ENCODE results near the gene MYBPC2. TPM values are rescaled to one million over a fixed set of nuclear protein-coding genes. Genes with fewer than 3 reads are reported as not detected.

MYBPC2 gene
- total RNA-seq, 2 donors from 2014 or later = 0.14 TPM; not detected in 1

DNA sequence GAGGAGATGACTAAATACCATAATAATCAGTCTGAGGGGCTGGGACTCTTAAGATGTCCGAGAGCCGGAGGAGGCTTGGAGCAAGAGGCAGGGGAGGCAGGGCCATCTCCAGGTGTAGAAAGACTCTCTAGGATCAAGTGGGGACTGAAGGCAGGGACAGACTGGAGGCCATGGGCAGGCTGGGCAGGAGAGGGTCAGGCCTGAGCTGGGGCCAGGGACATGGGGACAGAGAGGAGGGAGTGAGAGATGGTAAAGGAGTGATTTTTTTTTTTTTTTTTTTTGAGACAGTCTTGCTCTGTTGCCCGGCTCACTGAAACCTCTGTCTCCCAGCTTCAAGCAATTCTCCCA, 76.1 kb downstream of the MYBPC2 start:
- H3K4me3 ChIP-seq = no peak overlapping the region
- no peaks in the 10 kb centered on the region for H3K36me3 ChIP-seq
- no peaks in the 10 kb centered on the region for H3K9me3 ChIP-seq
- no peak for ATAC-seq (ENCODE audit: insufficient number of reproducible peaks, low FRiP score, low read depth)
- DNase-seq (ENCODE audit: low spot score) = no peak
- no peak overlapping the region for H3K27ac ChIP-seq
- TF ChIP-seq, protein P1, sequence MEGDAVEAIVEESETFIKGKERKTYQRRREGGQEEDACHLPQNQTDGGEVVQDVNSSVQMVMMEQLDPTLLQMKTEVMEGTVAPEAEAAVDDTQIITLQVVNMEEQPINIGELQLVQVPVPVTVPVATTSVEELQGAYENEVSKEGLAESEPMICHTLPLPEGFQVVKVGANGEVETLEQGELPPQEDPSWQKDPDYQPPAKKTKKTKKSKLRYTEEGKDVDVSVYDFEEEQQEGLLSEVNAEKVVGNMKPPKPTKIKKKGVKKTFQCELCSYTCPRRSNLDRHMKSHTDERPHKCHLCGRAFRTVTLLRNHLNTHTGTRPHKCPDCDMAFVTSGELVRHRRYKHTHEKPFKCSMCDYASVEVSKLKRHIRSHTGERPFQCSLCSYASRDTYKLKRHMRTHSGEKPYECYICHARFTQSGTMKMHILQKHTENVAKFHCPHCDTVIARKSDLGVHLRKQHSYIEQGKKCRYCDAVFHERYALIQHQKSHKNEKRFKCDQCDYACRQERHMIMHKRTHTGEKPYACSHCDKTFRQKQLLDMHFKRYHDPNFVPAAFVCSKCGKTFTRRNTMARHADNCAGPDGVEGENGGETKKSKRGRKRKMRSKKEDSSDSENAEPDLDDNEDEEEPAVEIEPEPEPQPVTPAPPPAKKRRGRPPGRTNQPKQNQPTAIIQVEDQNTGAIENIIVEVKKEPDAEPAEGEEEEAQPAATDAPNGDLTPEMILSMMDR (IDR thresholded peaks at IDR 0.05) = no peak
- peaks cover 7 to 10% of the 10 kb centered on the region in 2 donors for H3K4me1 ChIP-seq (ENCODE audit: control insufficient read depth in 1 of 2, low read depth in 2 of 2)
- H3K27me3 ChIP-seq (replicated peaks; ENCODE audit: insufficient read depth) = no peaks in the 10 kb centered on the region

DNA sequence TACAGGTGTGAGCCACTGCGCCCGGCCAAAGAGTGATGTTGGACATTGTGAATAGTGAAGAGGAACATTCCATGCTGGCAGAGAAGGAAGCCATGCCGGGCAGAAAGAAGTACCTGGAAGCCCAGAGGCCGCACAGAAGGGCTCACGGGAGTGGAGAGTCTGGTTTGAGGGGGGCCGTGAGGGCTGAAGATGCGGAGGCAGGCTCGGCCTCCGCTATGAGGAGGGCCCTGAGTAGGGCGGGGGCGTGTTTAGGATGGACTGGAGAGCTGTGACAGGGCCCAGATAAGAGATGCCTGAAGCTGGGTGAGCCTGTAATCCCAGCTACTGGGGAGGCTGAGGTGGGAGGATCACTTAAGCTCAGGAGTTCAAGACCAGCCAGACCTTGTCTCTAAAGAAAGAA, 76.7 kb downstream of the MYBPC2 start:
- Histone ChIP-seq H3K36me3 (no peaks in the 10 kb centered on the region), H3K27ac (no peak overlapping the region), H3K9me3 (no peaks in the 10 kb centered on the region), H3K4me1 (ENCODE audit: control insufficient read depth in 1 of 2, low read depth in 2 of 2) (peaks cover 7 to 10% of the 10 kb centered on the region in 2 donors), H3K4me3 (no peak overlapping the region), H3K27me3 (replicated peaks; ENCODE audit: insufficient read depth) (no peaks in the 10 kb centered on the region)
- DNase-seq (ENCODE audit: low spot score) = no peak
- no peak for ATAC-seq (ENCODE audit: insufficient number of reproducible peaks, low FRiP score, low read depth)
- TF ChIP-seq, protein P1 (IDR thresholded peaks at IDR 0.05) = no peak

DNA sequence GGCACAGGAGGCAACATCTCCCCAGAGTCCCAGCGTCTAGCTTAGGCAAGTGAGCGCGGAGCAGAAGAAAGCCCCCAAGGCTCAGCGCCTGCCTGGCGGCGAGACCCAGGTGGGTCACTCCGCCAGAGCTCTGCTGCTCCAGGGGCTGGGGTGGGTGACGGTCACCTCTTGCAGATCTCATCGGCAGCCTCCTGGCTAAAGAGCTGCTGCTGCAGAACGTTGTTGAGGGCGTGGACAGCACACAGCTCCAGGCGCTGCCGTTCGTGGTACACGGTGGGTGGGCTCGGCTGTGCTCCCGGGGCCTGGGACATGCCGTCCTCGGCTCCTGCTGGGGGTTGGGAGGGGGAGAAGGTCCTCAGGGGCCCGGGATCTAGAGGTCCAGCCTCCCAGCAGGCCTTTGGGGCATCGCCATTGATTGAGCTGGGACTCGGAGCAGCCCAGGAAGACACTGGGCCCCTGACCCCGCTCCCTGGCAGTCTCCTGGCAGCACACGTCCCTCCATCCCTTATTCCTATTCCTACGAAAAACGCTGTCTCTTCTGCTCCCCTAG, 77.5 kb downstream of the MYBPC2 start:
- DNase-seq (ENCODE audit: low spot score) (no peak), ATAC-seq (ENCODE audit: insufficient number of reproducible peaks, low FRiP score, low read depth) (no peak)
- H3K27ac ChIP-seq = no peak overlapping the region

DNA sequence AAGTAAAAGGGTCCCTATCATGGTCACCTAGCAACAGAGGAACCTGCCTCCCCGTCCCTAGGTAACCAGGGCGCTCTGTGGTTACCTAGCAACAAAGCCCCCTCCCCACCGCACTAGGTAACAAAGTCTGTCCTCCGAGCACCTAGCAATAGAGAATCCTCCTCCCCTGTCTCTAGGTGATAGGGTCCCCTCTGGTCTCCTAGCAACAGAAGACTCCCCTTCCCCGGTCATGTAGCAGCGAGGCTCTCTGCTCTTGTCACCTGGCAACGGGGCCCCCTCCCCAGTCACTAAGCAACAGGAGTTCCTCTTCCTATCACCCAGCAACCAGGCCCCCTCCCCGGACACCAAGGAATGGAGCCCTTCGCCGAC, 78.0 kb downstream of the MYBPC2 start:
- Histone ChIP-seq H3K27me3 (replicated peaks; ENCODE audit: insufficient read depth) (no peaks in the 10 kb centered on the region), H3K27ac (peak overlapping the region; percentile 41 to 53), H3K4me1 (ENCODE audit: control insufficient read depth in 1 of 2, low read depth in 2 of 2) (peaks cover 7 to 10% of the 10 kb centered on the region in 2 donors), H3K4me3 (peak overlapping the region; percentile 92), H3K36me3 (no peaks in the 10 kb centered on the region), H3K9me3 (no peaks in the 10 kb centered on the region)
- no peak for DNase-seq (ENCODE audit: low spot score)
- ATAC-seq (ENCODE audit: insufficient number of reproducible peaks, low FRiP score, low read depth) = peak; percentile 4
- TF ChIP-seq, protein P1 (IDR thresholded peaks at IDR 0.05) = no peak

More for the DNA sequence above, 77.5 kb downstream of the MYBPC2 start:
- H3K4me1 ChIP-seq (ENCODE audit: control insufficient read depth in 1 of 2, low read depth in 2 of 2) = peaks cover 7 to 10% of the 10 kb centered on the region in 2 donors
- H3K4me3 ChIP-seq = peak overlapping the region; percentile 92
- no peaks in the 10 kb centered on the region for H3K9me3 ChIP-seq
- H3K27me3 ChIP-seq (replicated peaks; ENCODE audit: insufficient read depth) = no peaks in the 10 kb centered on the region
- no peaks in the 10 kb centered on the region for H3K36me3 ChIP-seq
- TF ChIP-seq, protein P1 (IDR thresholded peaks at IDR 0.05) = no peak

DNA sequence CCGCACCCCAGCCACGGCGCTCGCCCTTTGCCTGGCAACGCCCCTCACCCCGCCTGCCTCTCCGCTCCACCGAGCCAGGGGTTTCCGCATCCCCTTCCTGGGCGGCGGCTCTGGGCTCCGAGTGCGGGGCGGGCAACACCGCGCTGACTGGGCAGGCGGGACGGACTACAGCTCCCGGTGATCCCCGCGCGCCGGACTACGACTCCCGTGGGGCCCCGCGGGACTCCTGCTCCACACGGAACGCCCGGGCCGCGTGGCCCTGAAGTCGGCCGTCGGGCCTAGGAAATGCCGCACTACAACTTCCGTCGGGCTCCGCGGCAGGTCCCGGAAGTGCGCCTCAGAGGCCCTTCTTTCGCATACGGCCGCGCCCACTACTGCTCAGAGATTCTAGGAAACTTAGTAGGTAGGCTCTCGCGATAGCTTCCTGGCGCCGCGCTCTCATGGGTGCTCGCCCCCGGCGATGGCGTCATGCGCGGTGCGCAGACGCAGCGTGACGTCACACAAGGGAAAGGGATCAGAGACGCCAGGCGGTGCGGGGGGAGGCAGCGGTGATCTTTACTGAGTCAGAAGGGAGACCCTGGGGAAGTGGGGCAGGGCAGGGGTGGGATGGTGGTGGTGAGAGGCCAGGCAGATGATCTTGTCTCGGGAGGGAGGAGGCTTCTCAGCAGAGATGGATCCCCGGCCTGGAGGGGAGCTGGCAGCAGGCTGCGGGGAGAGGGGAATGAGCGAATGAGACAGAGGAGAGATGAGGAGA, 78.6 kb downstream of the MYBPC2 start, which contains the start of gene JOSD2:
JOSD2 (minus strand) TSS at position 123 of the 754 bp plus-strand sequence. CDS start 760 bp downstream, outside the sequence.
- Histone ChIP-seq H3K4me1 (ENCODE audit: control insufficient read depth in 1 of 2, low read depth in 2 of 2) (peaks cover 7 to 10% of the 10 kb centered on the region in 2 donors), H3K9me3 (no peaks in the 10 kb centered on the region), H3K36me3 (no peaks in the 10 kb centered on the region), H3K4me3 (peak within 1 kb of the TSS; percentile 92), H3K27ac (peak within 1 kb of the TSS; percentile 41 to 53), H3K27me3 (replicated peaks; ENCODE audit: insufficient read depth) (no peaks in the 10 kb centered on the region)
- ATAC-seq (ENCODE audit: insufficient number of reproducible peaks, low FRiP score, low read depth) (peak; percentile 93), DNase-seq (ENCODE audit: low spot score) (peak; percentile 99)
- TF ChIP-seq, protein P1 (IDR thresholded peaks at IDR 0.05) = no peak

All from thoracic aorta (tissue), 2 donors.